HG02884 (cell line): ENCODE data around the gene RAB13.

Experiments used
- ATAC-seq: cut with Tn5 transposase; IDR thresholded peaks from one replicate; pipeline ENCODE4 v1.9.1; 2021; ENCODE audit warnings: mild to moderate bottlenecking, moderate library complexity; ENCODE audit not compliant: unreplicated experiment

RAB13 gene

DNA sequence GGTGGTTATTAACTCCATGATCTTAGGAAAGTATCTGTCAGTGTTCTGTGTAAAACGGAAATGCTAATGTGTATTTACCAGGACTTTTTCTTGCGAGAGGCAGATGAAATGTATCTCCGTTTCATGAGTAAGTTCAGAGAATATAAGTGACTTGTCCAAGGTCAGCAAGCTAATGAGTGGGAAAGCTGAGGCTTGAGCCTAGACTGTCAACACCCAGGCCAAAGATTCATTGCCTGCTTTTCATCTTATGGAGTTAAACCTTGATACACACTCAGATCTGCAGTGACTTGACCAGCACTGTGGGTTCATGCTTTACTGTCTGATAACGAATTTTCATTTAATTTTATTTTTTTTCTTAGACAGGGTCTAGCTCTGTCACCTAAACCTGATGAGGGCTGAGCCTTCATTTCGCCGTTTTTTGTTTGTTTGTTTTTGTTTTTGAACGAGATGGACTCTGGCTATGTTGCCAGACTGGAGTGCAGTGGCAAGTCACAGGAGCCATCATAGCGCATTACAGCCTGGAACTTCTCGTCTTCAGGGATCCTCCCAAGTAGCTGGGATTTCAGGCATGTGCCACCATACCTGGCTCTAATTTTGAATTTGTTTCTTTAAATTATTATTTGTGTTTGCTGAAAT lies 7.7 kb downstream of the RAB13 start:
- ATAC-seq = no peak

DNA sequence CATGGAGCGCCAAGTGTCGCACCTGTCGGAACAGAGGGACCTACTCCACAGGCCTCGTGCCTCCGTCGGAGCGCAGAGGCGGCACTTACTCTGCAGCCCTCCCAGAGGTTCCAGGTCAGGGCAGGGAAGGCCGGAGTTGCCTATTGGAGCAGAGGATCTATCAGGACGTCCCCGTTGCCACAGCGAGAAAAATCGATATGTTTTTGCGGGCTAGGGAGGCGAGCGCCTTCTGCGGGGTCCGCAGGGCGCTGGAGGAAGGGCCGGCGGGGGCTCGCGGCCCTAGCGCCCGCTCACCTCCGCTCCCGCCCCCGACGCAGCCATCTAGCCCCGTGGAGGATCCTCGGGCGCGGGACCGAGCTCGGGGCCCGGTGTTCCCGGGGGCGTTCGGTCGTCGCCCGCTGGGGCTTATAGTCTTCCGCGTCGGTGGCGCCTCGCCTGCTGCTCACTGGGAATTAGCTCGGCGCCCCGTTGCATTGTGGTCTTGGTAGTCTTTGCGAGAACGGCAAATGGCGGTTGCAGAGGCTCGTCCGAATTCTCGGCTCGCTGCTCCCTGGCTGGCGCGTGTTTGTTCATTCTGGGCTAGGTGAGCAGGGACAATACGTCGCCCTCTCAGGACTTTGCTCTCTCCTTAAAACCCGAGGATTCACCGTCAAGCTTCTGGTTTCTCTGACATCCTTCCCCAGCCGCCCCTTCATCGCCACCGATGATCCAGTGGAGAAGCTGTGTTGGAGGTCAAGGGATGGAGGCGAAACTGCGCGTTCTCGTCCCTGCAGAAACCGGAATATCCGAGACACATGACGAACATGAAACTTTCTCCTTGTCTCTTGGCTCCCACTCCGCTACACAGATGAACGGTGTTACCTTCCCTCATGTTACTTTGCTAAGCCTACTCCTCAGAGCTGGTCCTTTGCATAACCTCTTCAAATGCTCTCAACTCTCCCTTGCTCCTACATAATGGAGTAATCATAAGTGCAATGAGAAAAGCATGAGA lies 8.6 kb downstream of the RAB13 start, which contains the start of gene JTB:
TSS of gene JTB (minus strand) at position 425 of the 991 bp plus-strand sequence. CDS start at position 3, 422 bp downstream.
- peak; percentile 75 for ATAC-seq

DNA sequence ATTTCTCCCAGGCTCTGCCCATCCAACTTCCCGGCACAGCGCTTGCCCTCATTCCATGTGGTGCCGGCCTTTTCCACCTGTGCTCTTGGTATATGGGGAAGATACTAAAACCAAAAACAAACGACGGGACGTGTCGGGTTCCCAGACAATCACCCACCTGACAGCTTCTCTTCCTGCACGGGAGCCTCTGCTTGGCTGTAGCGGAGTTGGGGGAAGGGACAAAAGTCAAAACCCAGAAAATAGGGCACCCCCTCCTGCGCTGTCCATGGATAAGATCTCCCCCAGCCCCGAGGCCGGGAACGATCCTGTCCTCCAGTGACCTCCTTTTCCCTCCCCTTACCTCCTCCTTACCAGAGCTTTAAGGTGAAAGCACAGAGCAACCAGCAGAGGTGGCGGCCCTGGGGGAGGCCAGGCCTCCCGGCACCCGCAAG lies 9.3 kb downstream of the RAB13 start:
- ATAC-seq = no peak

DNA sequence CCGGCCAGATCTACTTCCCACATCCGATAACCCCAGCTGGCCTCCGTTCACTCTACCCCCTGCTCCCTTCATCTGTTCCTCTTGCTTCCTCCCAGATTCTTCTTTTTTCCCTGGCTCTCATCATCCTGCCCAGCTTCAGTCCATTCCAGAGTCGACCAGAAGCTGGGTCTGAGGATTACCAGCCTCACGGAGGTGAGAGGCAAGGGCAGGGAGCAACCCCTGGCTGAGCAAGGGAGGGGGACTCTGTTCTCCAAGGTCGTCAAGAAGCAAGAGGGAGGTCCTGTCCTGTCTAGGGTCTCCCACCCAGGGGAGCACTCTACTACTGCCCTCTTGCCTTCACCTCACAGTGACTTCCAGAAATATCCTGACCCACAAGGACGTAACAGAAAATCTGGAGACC lies 12.6 kb downstream of the RAB13 start:
- ATAC-seq = no peak

DNA sequence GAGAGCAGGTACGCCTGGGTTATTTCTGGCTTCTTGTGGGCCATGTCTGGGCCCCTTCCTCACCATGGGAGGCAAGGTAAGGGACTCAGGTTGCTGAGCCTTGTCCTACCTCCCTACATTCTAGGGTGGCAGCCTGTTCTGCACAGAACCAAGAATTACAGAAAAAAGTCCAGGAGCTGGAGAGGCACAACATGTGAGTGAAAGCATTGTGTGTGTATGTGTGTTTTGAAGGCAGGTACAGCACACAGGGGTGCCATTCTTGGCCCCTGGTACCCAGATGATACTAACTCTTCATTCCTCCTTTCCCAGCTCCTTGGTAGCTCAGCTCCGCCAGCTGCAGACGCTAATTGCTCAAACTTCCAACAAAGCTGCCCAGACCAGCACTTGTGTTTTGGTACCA lies 13.1 kb downstream of the RAB13 start:
- ATAC-seq = no peak

DNA sequence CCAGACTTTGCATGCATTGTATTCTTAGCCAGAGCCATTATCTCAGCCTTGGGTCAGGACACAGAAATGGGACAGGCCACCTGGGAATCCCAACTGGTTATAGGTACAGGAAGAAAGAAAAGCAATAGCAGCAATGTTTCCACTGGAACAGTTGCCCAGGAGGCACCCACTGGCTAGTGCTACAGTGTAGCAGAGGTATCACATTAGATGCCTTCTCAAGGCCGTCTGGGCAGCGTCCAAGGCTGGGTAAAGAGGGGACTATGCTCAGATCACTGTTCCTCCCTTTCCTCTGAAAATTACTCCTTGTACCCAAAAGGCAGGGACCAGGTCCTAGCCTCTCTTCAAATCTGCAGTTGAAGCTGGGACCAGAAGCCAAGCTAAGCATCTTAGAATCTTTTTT lies 15.8 kb downstream of the RAB13 start:
- ATAC-seq = no peak

DNA sequence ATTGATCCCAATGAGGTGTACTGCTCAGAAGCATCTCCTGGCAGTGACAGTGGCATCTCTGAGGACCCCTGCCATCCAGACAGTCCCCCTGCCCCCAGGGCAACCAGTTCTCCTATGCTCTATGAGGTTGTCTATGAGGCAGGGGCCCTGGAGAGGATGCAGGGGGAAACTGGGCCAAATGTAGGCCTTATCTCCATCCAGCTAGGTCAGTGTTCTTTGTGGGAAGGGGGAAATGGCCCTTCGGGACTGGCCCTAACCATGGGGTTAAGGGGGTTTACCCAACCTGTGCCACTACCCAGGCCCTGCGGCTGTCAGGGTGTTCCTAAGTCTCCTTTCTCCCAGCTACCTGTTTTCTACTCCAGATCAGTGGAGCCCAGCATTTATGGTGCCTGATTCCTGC lies 17.2 kb downstream of the RAB13 start:
- ATAC-seq = no peak

DNA sequence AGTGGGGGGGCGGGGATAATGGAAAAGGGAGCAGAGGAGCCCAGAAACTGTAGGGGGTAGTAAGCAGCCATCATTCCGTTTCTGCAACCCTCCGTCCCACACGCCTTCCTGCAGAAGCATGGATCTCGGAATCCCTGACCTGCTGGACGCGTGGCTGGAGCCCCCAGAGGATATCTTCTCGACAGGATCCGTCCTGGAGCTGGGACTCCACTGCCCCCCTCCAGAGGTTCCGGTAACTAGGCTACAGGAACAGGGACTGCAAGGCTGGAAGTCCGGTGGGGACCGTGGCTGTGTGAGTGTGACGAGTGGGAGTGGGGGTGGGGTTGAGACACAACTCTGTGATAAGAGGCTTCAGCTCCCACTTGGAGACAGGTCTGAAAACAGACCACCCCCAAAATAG lies 17.7 kb downstream of the RAB13 start:
- no peak for ATAC-seq

DNA sequence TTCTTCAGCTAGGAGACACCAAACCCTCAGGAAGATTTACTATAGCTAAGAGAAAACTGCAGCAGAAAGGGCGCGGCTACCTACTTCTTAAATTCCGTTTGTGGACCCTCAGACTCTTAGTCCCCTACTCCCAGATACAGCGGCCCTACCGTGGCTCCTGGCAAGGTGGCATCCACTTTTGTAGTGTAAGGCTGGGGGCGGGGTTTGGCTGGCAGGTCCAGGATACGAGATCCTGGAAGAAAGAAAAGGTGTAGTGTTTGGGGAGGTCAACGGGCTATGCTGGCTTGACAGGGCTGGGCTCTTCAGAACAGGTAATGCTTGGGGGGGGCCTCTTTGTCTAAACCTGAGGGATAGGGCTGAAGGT lies 18.2 kb downstream of the RAB13 start:
- no peak for ATAC-seq

DNA sequence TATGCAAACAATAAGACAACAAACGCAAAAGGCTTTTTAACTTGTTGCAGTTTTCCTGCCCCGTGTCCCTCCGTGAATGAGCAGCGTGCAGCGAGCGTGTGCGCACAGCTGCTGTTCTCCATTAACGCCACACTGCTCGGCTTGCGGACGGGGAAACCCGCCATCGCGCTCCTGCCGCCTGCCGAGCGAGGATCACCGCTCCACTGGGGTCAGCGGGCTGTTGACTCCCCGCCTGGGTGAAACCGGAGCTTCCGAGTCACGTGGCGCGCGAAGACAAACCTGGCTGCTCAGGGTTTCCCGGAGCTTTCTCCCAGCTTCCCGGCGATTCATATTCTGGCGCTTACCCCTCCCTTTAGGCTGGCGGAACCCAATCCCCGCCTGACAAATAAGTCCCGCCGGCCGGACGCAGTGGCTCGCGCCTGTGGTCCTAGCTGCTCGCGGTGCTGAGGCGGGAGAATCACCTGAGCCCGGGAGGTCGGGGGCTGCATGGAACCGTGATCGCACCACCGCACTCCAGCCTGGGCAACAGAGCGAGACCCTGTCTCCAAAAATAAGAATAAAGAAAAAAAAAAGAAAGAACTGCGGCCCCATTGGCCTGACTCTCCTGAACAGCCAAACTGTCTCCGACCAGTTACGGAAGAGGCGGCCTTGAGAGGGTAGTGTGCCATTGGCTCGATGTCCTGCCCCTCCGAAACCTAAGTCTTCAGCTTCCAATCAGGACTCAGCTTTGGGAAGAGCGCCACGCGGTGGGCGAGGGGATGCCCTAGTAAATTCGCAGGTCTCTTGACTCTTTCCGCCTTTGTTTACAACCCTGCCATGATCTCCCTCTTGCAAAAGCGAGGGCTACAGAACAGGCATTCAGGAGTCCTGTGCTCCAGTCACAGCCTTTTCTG lies 18.8 kb downstream of the RAB13 start, which contains the start of gene CREB3L4:
TSS of gene CREB3L4 (plus strand) at position 796 of the 893 bp plus-strand sequence. CDS start 624 bp downstream, outside the sequence.
- ATAC-seq = peak; percentile 64

DNA sequence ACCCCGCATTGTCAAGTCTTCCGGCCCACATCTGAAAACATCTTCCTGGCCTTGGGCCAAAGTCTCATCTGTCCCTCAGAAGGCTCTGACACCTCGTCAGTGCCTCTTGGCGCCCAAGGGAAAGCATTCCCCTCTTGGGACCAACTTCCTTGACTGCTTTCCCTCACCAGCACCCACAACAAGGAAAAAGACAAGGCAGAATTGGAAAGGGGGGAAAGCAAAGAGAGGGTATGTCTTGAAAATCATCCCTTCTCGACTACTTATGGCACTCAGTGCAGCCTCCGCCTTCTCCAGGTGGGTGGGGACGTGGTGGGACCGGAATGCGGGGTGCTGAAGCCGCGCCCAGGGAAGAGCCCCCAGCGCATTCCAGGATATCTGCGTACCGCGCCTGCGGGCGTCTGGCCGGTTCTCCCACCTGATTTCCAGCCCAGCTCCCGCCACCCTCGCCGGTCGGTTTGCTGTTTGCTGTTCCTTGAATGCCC lies 22.2 kb downstream of the RAB13 start:
- no peak for ATAC-seq

DNA sequence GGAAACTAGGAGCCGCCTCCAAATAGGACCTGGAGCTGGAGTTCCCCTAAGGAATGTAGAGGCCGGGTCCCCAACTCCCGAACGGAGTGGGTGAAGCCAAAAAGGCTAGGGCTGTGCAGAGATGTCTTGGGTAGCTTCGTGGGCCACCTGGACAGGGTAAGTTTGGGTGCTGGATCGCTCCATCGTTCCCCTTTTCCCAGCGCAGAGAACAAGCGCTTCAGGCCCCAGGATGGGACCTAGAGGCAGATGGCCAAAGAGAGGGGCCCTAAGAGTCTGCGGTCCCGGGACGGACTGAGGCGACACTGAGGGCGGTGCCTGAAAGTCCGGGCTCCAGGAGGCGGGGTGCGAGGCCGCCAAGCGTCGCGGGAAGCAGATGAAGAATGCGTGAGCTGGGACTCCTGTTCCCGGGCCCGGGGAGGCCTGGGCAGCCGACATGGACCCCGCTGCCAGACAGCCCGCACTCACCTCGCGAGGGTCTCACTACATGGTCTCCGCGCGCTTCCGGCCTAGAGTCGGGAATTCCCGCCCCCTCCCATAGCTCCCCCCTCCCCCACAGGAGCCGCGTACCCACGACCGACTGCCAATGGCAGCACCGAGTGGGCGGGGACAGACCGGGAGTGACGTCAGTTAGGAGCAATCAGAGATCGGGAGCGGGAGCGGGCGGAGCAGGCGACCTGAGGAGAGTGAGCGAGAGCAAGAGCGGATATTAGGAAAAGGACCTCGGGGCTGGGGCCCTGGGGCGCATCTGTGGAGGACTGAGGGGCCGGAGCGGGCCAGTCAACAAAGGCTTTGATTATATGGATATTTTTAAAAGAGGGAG lies 22.9 kb downstream of the RAB13 start, which contains the start of gene SLC39A1:
TSS of gene SLC39A1 (minus strand) at position 508 of the 820 bp plus-strand sequence. CDS start 822 bp downstream, outside the sequence.
- no peak for ATAC-seq

DNA sequence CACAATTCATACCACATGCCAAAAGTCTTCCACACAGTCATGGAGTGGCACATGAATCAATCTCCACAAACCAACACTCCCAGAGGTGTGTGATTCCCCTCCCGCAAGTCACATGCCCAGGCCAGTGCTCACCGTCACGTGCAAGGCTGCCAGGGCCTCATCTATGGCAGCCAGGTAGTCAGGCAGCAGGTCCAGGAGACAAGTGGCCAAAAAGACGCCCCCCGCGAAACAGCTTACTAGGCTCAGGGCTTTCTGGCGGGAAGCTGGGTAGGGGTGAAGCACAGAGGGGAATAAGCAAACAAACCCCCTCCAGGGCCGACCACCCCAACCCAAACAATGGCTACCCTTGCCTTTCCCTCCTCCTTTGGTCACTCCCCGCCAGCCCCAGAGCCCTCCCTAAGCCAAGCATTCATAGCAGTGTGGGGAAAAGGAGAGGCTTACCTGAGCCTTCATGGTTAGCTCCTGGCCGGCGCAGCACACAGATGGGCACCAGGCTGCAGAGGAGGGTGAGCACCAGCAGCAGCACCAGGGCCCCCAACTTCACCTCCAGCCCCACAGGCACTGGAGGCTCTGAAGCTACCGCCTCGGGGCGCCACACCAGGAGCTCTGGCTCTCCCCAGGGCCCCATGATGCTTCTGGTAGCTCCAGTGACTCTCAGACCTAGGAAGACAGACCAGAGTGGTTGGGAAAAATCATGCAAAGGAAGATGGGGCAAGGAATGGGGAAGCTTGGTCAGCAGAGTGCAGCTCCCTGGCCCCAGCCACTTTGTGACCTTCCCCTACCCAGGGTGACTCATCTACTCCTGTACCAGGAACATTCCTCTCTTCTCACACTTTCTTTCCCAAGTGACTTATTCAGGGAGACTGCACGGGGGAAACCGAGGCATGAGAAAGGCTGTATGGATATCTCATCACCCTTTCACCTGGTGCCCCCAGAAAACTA lies 23.8 kb downstream of the RAB13 start:
- ATAC-seq = no peak

DNA sequence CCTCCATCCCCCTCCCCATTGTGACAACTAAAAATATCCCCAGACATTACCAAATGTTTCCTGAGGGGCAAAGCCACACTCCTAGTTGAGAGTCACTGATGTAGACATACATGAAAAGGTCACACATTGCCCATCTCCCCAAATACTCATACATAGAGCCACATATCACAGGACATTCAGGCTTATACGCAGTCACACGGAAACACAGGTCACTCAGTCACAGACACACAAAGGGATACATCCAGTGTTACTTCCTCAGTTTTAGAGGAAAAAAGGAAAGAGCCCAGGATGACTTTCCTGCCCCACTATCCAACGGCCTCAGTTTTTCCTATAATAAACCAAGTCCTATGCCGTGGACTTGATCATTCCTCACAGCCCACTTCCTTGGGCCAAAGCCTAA lies 24.7 kb downstream of the RAB13 start:
- ATAC-seq = no peak

DNA sequence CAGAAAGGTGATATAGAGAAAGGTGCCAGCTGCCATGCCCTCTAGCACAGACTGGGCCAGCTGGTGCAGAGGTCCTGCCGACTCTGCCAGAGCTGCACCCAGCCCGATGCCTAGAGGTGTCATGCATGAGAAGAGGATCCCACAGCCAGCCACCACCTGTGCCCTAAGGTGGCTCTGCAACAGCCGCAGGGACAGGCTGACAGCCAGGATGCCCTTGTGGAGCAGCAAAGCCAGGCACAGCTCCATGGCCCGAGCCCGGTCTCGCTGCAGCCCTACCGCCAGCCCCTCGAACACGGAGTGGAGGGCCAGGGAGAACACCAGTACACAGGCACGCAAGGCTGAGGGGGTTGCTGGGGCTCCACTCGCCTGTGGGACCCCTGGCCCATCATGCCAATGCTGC lies 25.9 kb downstream of the RAB13 start:
- ATAC-seq = no peak

DNA sequence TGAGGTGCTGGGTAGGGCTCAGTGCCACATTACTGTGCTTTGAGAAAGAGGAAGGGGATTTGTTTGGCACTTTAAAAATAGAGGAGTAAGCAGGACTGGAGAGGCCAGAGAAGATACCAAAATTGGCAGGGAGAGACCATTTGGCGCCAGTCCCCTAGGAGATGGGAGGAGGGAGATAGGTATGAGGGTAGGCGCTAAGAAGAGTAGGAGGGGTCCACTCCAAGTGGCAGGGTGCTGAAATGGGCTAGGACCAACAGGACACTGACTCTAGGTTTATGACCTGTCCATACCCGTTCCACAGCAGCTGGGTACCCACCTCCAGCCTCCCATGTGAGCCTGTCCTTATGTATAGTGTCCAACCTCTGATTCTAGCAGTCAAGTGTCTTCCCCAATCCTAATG lies 26.7 kb downstream of the RAB13 start:
- ATAC-seq = no peak

DNA sequence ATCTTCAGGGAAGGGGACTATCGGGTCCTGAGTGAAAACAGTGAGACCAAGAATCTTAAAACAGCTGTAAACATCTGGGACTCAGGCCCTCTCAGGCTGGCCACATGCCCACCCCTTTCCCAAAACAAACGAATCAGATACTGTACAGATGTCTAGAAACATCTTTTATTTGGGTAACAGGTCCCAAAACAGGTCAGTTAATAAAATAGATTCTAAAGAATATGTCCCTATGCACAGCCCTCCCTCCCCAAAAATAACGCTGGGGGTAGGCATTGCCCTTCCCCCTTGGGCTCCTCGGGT lies 27.2 kb downstream of the RAB13 start:
- no peak for ATAC-seq

DNA sequence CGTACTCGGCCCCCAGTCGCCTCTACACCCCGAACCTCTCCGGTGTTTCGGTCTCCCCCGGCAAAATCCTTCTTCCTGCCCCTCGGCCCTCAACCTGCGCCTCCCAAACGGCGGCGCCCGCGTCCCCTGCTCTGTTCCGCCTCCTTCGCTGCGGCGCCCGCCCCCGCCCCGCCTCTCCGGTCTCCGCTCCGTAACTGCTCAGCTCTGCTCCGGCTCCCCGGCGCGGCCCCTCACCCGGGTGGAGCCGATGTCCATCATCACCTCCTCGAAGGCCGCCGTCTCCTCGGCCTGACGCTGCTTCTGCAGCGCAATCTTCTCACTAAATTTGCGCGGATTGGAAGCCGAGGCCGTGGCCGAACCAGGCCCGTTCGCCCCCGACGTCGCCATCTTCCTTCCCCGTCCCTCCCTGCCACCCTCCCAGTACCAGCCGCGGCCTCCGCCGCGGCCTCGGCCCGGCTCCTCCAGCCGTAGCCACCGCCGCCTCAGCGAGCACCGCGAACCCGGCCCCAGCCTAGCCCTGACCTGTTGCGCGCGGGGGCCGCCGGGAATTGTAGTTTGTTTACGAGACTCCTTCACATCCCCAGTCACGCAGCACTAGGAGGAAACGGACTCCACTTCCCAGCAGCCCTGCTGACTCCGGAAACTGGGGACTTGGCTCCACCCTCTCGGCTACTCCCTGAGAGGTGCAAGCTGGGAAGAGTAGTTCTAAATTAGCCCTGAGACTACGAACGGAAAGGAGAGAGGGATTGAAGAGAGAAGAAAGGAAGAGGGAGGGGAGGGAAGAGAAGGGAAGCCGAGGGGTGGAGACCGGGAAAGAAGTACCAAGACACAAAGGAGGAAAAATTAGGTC lies 27.8 kb downstream of the RAB13 start, which contains the start of gene CRTC2:
TSS of gene CRTC2 (minus strand) at position 502 of the 850 bp plus-strand sequence. CDS start at position 387, 115 bp downstream.
- ATAC-seq = peak; percentile 78
